ENCODE results near the gene PRDM16.

Gene PRDM16

DNA sequence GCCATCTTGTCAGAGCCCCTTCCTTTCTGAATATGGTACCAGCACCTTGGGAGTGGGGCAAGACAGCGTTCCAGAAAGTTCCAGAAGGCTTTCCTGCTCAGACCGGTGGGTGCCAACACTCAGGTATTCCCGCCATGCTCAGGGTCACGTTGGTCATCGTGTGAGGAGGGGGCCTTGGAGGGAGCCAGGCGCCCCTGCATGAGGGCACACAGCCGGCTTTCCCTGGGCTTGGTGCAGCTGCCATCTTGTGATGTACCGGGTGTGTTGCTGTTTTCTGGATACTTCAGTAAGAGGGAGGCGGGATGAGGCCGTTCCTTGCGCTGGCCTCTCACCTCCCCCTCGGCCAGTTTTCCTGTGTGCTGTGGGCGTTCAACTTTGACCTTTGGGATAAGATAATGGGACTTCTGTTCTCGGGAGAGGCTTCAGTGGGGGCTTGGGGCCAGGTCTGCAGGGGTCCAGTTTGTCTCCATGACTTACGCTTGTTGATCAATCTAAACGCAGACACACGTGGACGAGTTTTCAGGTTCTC lies 69.7 kb downstream of the PRDM16 start:
- no peak for DNase-seq (ENCODE audit: low spot score)
- POLR2A ChIA-PET (ENCODE audit: low non-redundant PET), result no interaction called here
- TF ChIP-seq CTCF (conservative IDR thresholded peaks at IDR 0.05; ENCODE audit: low read depth), result no peak
- CTCF ChIA-PET, result no interaction called here
- no peak overlapping the region for H3K27ac ChIP-seq

GRCh38 chr1:3139451-3139852 lies 70.4 kb downstream of the PRDM16 start:
- no peak for TF ChIP-seq CTCF (conservative IDR thresholded peaks at IDR 0.05; ENCODE audit: low read depth)
- CTCF ChIA-PET, result interaction anchor here (0.6 kb wide), 1 partner anchor 739 kb away, joined by 3 read pairs; no protein-coding TSS in a partner anchor
- no peak overlapping the region for H3K27ac ChIP-seq
- DNase-seq (ENCODE audit: low spot score), result no peak
- POLR2A ChIA-PET (ENCODE audit: low non-redundant PET), result no interaction called here

DNA sequence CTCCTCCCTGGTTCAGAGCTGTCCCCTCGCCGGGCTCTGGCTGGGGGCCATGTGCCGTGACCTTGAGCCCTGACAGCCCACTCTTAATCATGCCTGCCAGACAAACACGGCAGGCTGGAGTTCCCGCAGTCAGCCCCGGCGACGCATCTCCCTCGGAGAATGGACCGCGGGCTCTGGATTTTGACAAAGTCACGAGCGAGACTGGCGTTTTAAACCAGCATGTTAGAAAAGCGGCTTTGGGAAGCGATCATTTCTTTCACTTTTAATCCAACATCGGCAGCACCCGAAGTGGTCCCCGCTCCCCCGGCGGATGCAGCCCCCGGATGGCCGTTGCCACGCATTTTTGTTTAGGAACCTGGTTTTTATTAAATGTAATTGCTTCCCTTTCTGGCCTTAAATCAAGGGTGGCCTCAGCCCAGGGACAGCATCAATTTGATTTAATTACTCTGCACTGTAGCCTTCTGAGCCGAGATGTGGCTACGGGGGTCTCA lies 70.9 kb downstream of the PRDM16 start:
- DNase-seq (ENCODE audit: low spot score), result no peak
- no peak overlapping the region for H3K27ac ChIP-seq
- ChIA-PET CTCF (interaction anchor here (0.6 kb wide), 1 partner anchor 739 kb away, joined by 3 read pairs; no protein-coding TSS in a partner anchor), POLR2A (ENCODE audit: low non-redundant PET) (no interaction called here)
- TF ChIP-seq CTCF (conservative IDR thresholded peaks at IDR 0.05; ENCODE audit: low read depth), result no peak

GRCh38 chr1:3140437-3140836 lies 71.4 kb downstream of the PRDM16 start:
- ChIA-PET POLR2A (ENCODE audit: low non-redundant PET) (no interaction called here), CTCF (no interaction called here)
- H3K27ac ChIP-seq, result no peak overlapping the region
- no peak for TF ChIP-seq CTCF (conservative IDR thresholded peaks at IDR 0.05; ENCODE audit: low read depth)
- DNase-seq (ENCODE audit: low spot score), result no peak

GRCh38 chr1:3141129-3141528 lies 72.1 kb downstream of the PRDM16 start:
- ChIA-PET POLR2A (ENCODE audit: low non-redundant PET) (no interaction called here), CTCF (no interaction called here)
- TF ChIP-seq CTCF (conservative IDR thresholded peaks at IDR 0.05; ENCODE audit: low read depth), result no peak
- no peak for DNase-seq (ENCODE audit: low spot score)
- no peak overlapping the region for H3K27ac ChIP-seq

- no peak for DNase-seq (ENCODE audit: low spot score)
- no peak for TF ChIP-seq CTCF (conservative IDR thresholded peaks at IDR 0.05; ENCODE audit: low read depth)
- ChIA-PET POLR2A (ENCODE audit: low non-redundant PET) (no interaction called here), CTCF (no interaction called here)
- no peak overlapping the region for H3K27ac ChIP-seq
These were observed 72.8 kb downstream of the PRDM16 start for GRCh38 chr1:3141836-3142235.
